Fibroblast of lung (primary cell): ENCODE data around the gene CDCA8. TPM values are rescaled to one million over a fixed set of nuclear protein-coding genes. Genes with fewer than 3 reads are reported as not detected.

Experiments
- DNase-seq, 2 donors: peaks; one replicate each; pipeline versions ENCODE4 v3.0.0 to v3.0.0-alpha.2; 2010; ENCODE audit warnings: low read depth in 2 of 2
- H2AFZ ChIP-seq: 2 replicates; pipeline ENCODE4 v1.5.1; 2012; ENCODE audit warnings: low read length, control low read depth, inconsistent platforms
- H3K27ac ChIP-seq: 2 replicates; pipeline ENCODE4 v1.5.1; 2011; ENCODE audit warnings: low read length, control low read depth; ENCODE audit not compliant: insufficient read depth
- H3K27me3 ChIP-seq: 2 replicates; pipeline ENCODE4 v1.5.1; 2011; ENCODE audit warnings: mild to moderate bottlenecking, low read length; ENCODE audit not compliant: control insufficient read depth, insufficient read depth
- H3K36me3 ChIP-seq: 2 replicates; pipeline ENCODE4 v1.5.1; 2011; ENCODE audit warnings: low read length; ENCODE audit not compliant: control insufficient read depth, insufficient read depth
- H3K4me1 ChIP-seq: 2 replicates; pipeline ENCODE4 v1.5.1; 2011; ENCODE audit warnings: low read length; ENCODE audit not compliant: control insufficient read depth, insufficient read depth; ENCODE audit errors: extremely low read depth
- H3K4me2 ChIP-seq: 2 replicates; pipeline ENCODE4 v1.5.1; 2011; ENCODE audit warnings: low read length, control low read depth; ENCODE audit not compliant: insufficient read depth; ENCODE audit errors: extremely low read depth
- H3K4me3 ChIP-seq, 4 experiments: fragments of 200-600 bp in 1 of 4; sonication (generic) in 1 of 4; replicated peaks in 1 of 4; 2 replicates each; pipeline ENCODE4 v1.5.1; 2011 to 2016; ENCODE audit warnings: low read length in 4 of 4, low read depth in 3 of 4, mild to moderate bottlenecking in 3 of 4, control low read depth in 2 of 4, inconsistent platforms in 1 of 4, mixed read lengths in 1 of 4; ENCODE audit not compliant: insufficient read depth in 1 of 4; ENCODE audit errors: control extremely low read depth in 1 of 4
- H3K79me2 ChIP-seq: 2 replicates; pipeline ENCODE4 v1.5.1; 2012; ENCODE audit warnings: mild to moderate bottlenecking, low read length, inconsistent platforms; ENCODE audit not compliant: control insufficient read depth, insufficient read depth
- H3K9ac ChIP-seq: 2 replicates; pipeline ENCODE4 v1.5.1; 2011; ENCODE audit warnings: mild to moderate bottlenecking, low read length, control low read depth; ENCODE audit not compliant: insufficient read depth
- H3K9me3 ChIP-seq: 2 replicates; pipeline ENCODE4 v1.5.1; 2012; ENCODE audit warnings: low read depth, low read length; ENCODE audit not compliant: control insufficient read depth, insufficient read depth
- H4K20me1 ChIP-seq: 2 replicates; pipeline ENCODE4 v1.5.1; 2011; ENCODE audit warnings: low read length; ENCODE audit not compliant: control insufficient read depth, insufficient read depth; ENCODE audit errors: extremely low read depth
- EZH2 ChIP-seq: IDR thresholded peaks from 2 replicates; pipeline ENCODE4 v1.5.1; 2012; ENCODE audit warnings: low read length, control low read depth, mild to moderate bottlenecking; ENCODE audit errors: missing control alignments
- polyA plus RNA-seq, 2 donors: library from polyadenylated mRNA; depleted of rRNA in 1 of 2; stranded (reverse) in 1 of 2; unstranded in 1 of 2; fragments of >200 nt; gene quantifications; 2 replicates each; pipeline ENCODE4 v1.2.1, GENCODE V29; 2011 to 2012; ENCODE audit warnings: missing spikeins in 1 of 2
- total RNA-seq: library from RNA; depleted of rRNA; stranded (reverse); fragments of >200 nt; gene quantifications from 2 replicates; pipeline ENCODE4 v1.2.1, GENCODE V29; 2014
- TF ChIP-seq, protein P1 (sequence below), 2 donors: IDR thresholded peaks in 1 of 2; conservative IDR thresholded peaks in 1 of 2; 1 replicate in 1 of 2; 2 replicates in 1 of 2; pipeline ENCODE4 v1.5.1; 2011 to 2012; ENCODE audit warnings: low read length in 2 of 2, control low read depth in 1 of 2, inconsistent platforms in 1 of 2, low read depth in 1 of 2, mild to moderate bottlenecking in 1 of 2

Gene CDCA8
- total and polyA plus RNA-seq, 2 donors (not counting 1 experiment from before 2014, with no cell fraction given) = 3.8 to 9.5 TPM

DNA sequence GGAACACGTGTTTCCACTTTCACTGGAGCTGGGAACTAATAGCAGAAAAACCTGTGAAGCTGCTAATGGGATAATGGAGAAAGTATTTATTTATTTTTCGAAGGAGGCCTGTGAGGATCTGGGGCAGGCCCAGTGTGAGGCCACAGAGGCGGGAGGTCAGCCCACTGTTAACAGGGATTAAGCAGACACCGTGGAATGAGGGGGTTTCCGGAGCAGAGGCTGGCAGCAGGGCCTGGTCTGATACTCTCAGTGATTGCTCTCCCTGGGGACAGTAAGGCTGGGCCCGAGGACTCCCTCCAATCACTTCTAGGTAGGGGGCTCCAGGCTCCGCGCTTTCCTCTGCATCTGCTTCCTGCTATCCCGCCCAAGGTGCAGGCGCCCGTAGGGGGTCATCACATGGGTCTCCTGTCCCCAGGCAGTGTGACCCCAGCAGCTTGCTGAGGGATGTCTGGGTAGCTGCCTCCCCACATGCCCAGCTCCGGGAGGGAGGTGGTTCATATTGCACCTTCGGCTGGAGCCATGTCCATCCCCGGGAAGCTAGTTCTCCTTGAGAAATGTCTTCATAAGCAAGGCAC is 28.8 kb upstream of the CDCA8 start:
- Histone ChIP-seq H3K79me2 (no peaks in the 10 kb centered on the region), H2AFZ (no peak overlapping the region), H3K4me1 (no peaks in the 10 kb centered on the region), H3K27me3 (peaks cover 8% of the 10 kb centered on the region), H3K9me3 (no peaks in the 10 kb centered on the region), H3K4me3 (no peak overlapping the region), H3K9ac (no peak overlapping the region), H3K36me3 (no peaks in the 10 kb centered on the region), H4K20me1 (no peaks in the 10 kb centered on the region), H3K27ac (no peak overlapping the region), H3K4me2 (no peak overlapping the region)
- no peak for DNase-seq
- TF ChIP-seq, protein P1, sequence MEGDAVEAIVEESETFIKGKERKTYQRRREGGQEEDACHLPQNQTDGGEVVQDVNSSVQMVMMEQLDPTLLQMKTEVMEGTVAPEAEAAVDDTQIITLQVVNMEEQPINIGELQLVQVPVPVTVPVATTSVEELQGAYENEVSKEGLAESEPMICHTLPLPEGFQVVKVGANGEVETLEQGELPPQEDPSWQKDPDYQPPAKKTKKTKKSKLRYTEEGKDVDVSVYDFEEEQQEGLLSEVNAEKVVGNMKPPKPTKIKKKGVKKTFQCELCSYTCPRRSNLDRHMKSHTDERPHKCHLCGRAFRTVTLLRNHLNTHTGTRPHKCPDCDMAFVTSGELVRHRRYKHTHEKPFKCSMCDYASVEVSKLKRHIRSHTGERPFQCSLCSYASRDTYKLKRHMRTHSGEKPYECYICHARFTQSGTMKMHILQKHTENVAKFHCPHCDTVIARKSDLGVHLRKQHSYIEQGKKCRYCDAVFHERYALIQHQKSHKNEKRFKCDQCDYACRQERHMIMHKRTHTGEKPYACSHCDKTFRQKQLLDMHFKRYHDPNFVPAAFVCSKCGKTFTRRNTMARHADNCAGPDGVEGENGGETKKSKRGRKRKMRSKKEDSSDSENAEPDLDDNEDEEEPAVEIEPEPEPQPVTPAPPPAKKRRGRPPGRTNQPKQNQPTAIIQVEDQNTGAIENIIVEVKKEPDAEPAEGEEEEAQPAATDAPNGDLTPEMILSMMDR (conservative IDR thresholded peaks at IDR 0.05 in 1 of 2, IDR thresholded peaks at IDR 0.05 in 1 of 2; ENCODE audit: low read depth in 1 of 2, low read length in 2 of 2) = no peak

- no peaks in the 10 kb centered on the region for H3K4me1 ChIP-seq
- no peak for TF ChIP-seq EZH2
- TF ChIP-seq, protein P1 (conservative IDR thresholded peaks at IDR 0.05 in 1 of 2, IDR thresholded peaks at IDR 0.05 in 1 of 2; ENCODE audit: low read depth in 1 of 2, low read length in 2 of 2) = no peak
- H3K27me3 ChIP-seq = peaks cover 14% of the 10 kb centered on the region
- no peaks in the 10 kb centered on the region for H4K20me1 ChIP-seq
- H3K4me3 ChIP-seq = no peak overlapping the region
- no peak overlapping the region for H3K4me2 ChIP-seq
- H3K27ac ChIP-seq = no peak overlapping the region
- no peak overlapping the region for H2AFZ ChIP-seq
- H3K36me3 ChIP-seq = no peaks in the 10 kb centered on the region
- no peaks in the 10 kb centered on the region for H3K9me3 ChIP-seq
- DNase-seq = no peak
- H3K9ac ChIP-seq = no peak overlapping the region
- H3K79me2 ChIP-seq = no peaks in the 10 kb centered on the region
Observed at GRCh38 chr1:37666241-37666867, 26.0 kb upstream of the CDCA8 start.

DNA sequence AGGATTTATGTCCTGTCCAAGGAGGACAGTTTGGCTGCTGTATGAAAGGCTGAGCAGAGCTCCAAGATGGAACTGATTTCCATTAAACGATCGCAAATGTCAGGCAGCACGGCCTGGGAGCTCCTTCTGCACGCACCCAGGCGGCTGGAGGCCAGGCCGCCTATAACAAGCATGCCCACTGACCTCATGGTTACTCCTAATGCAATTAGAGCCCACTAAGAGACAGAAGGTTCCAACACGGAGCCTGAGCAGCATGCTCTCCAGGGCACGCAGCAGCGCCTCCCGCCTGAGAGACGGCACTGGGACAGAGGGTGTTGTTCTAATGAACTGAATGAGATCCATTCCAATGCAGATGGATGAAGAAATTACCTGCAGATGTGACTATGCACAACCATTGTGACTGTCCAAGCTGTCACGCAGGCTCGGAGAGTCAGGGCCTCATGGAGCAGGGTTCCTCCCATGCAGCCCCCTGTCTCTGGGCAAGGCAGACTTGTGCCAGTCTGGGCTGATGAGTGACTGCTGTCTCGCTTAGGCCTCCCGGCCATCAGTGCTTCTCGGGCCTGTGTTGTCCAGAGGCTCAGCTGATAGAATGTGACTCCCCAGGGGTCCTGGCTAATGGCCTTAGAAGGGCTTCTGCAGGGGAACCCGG is 25.2 kb upstream of the CDCA8 start:
- no peak overlapping the region for H3K9ac ChIP-seq
- no peak overlapping the region for H3K4me3 ChIP-seq
- no peak overlapping the region for H3K27ac ChIP-seq
- H4K20me1 ChIP-seq = no peaks in the 10 kb centered on the region
- no peak overlapping the region for H2AFZ ChIP-seq
- H3K4me2 ChIP-seq = no peak overlapping the region
- no peaks in the 10 kb centered on the region for H3K4me1 ChIP-seq
- DNase-seq = no peak
- TF ChIP-seq, protein P1 (conservative IDR thresholded peaks at IDR 0.05 in 1 of 2, IDR thresholded peaks at IDR 0.05 in 1 of 2; ENCODE audit: low read depth in 1 of 2, low read length in 2 of 2) = no peak
- peak; percentile 34 for TF ChIP-seq EZH2
- no peaks in the 10 kb centered on the region for H3K9me3 ChIP-seq
- H3K79me2 ChIP-seq = no peaks in the 10 kb centered on the region
- peaks cover 14% of the 10 kb centered on the region for H3K27me3 ChIP-seq
- H3K36me3 ChIP-seq = no peaks in the 10 kb centered on the region
